Kidney glomerular epithelial cell (primary cell): ENCODE measurements around the gene ERC2.

ENCODE experiments used
- DNase-seq: peaks from one replicate; lab custom pipeline; 2025; lab: John Stamatoyannopoulos, UW

The ERC2 gene

DNA sequence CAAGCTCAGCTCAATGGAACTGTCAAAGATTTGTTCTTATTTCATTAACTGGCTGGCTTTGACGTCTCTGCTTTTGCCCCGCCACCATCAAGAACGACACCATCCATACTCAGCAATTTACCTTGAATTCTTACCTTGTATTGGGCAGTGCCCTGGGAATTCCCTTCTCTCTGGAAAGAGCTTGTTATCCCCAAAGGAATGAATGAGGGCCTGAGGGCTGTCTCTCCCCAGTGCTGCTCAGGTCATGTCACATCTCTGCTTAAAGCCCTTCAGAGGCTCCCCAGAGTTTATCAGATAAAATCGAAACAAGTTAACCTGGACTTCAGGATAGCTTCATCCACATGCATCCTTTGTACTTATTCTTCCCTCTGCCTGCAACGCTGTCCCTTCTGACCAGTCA, 975.3 kb downstream of the ERC2 start:
- no peak for DNase-seq

DNA sequence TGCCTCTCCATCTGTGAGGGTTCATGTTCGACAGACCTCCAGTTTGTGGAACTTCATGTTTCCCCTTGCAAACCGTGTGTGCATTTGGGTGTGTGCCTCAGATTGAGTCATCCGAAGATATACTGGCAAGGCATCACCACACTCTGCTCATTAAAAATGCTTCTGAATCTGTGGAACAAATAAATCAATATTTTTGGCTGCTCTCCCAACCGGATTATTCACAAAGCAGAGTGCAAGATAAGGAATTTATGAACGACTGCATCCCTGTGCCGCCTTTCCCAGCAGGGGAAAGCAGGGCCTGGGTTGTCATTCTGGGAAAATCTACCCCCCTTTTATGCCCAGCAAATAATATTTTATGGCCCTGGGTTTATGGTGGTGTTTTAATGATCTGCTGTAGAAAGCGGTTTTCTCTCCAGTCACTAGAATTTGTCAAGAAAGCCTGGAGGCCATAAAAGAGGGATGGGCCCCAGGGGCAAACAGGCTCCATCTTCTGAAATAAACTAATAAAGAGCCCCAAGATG, 976.9 kb downstream of the ERC2 start:
- no peak for DNase-seq

DNA sequence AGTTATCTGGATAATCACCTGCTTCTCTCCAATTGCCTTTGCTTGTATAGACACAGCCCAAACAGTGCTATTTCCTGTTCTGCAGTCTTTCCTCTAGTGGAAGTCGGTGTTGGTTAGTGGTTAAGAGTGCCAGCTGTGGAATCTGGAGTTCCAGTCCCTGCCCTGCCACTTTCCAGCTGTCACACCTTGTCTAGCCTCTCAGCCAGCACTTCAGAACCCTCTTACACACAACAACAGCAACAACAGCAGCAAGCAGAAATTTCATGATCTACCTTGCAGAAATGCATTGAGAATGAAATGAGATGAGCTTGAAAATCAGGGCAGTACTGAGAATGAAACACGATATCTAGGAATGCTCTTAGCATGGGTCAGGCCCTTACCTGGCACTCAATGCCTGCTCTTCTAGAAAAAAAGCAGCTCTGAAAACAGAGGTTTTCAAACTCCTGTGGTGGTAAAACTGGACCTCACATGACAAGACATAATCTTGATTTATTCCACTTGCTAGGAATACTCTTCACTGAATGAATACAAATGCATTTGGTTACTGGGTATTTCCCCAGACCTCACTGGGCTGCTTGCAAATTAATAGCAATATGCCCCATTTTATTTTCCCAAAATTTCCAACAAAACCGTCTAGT, 977.9 kb downstream of the ERC2 start:
- no peak for DNase-seq

DNA sequence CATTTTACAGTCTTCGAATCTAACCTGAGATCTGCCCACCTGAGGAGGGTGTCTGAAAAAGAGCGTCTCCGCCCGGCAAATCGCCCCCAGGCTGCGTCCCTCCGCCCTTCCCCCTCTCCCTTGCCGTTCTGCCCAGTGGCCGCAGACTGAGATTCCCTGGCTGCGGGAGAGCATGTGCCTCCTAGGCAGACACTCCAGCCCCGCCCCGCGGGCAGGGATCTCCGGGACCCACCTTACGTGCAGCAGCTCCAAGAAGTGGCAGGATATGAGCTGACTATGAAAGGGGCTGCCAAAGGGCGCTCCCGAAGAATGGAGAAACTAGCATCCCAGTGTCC, 978.5 kb downstream of the ERC2 start:
- DNase-seq = no peak

DNA sequence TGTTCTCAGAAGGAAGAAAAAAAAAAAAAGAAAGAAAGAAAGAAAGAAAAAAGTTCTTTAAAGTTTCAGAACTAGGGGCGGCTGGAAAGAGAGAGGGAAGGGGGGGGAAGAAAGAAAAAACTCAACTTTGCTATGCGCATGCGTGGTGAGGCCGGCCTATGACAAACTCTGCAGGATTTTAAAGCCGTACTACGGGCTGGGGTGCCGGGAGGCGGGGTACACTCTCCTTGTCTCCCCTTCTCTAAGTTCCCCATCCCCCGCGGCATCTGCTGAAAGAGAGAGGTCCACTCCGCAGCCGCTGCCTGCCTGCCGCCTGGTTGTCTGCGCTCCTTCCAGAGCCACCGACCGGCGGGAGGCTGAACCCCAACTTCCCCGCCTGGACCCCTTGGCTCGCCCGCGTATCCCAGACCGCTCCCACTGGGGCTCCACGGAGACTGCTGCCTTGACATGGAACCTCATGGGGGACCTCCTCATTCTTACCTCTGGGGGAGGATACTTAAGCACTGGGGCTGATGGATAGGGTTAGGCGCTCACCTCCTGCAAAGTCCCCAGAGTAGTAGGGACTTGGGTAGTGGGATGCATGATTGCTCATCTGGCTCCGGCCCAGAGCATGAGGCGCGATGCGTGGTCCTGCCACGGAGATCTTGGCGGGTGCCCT, 979.7 kb downstream of the ERC2 start:
- DNase-seq = peak; percentile 63

DNA sequence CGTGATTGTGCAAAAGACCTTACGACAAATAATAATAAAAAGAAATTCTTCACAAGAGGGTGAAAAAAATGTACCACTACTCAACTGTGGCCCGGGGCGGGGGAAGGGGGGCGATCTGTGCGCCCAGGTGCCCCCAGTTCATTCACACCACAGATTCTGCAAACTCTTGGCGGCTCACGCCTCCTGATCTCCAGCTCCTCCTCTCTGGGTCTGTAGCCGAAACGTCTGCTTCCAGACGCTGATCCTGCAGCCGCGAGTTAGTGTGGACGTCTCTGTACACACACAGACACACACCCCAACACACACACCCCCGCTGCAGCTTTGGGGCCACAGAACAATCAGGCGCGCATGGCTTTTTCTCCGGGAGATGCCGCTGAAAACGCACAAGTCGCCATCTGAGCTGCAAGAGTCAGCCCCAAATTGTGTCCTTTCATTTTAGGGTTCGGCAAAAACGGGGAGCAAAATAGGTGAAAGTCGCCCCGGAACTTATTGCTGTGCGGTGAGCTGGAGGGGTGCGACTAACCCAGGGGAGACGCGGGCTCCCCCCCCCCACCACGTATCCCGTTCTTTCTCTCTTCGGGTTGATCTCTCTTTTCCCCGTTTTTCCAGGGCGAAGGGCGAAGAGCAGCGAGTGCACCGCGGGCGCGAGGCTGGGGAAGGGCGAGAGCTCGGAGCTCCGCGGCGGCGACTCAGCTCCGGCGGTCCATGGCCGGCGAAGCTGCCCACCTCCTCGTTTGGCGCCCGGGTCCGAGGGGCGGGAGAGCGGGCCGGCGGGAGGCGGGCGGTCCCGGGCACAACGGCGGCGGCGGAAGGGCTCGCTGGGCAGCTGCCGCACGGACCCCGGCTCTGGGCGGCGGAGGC, 980.7 kb downstream of the ERC2 start:
- peak; percentile 42 for DNase-seq

DNA sequence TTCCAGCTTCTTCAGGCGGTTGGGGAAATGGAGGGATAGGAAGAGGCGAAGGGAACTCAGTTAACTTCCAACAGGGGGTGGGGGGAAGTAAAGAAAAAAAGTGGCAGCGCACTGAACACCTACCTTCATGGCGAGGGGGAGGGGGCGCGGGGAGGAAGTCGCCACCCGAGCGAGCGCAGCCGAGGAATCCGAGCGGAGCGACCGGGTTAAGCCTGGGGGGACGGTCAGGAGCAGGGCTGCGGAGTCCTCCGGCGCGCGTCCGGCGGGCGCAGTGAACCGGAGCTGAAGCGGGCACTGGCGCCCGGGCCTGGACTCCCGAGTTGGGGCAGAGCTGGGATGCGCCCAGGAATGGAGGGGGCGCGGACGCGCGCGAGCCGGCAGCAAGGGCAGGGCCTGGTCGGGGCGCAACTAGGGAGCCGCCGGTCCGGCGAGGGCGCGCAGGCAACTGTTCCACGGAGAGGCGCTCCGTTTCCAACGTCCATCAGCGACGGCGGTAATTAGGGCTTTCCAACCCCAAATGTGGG, 981.3 kb downstream of the ERC2 start, which contains the start of gene WNT5A:
Gene WNT5A, minus strand, starts transcription at position 450 of the 524 bp plus-strand sequence. Its CDS starts 321 bp downstream, at position 129.
- DNase-seq = peak; percentile 56

DNA sequence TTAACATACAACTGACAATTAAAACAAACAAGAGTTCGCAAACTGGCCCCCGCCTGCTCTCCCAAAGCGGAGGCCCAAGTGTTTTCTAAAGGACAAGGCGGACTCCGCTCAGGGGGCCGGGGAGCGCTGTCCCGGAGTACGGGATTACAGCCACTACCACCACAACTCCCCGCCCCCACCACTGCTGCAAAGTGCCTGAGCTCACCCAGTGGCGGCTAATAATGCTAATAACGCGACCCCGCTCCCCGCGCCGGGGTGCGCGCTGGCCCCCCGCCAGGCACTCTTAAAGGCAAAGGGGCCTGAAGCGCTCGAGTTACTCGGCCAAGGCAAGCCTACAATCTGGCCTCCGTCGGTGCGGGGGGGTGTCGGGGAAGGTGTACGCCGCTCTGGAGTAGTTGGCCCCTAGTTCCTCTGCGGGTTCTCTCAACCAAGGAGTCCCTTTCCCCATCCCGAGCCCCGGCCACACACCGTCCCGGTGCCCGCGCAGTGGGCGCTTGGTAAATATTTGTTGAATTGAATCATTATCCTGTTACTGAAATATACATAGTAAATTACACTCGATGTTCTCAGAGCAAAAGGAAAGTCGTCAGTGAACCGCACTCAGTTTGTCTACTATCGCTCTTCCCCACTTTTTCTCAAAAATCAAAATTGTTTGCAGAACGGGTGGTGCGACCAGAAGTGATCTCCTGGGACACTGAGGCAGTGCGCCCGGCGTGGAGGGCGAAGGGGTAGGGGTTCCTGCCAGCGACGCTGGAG, 982.0 kb downstream of the ERC2 start:
- peak; percentile 53 for DNase-seq

DNA sequence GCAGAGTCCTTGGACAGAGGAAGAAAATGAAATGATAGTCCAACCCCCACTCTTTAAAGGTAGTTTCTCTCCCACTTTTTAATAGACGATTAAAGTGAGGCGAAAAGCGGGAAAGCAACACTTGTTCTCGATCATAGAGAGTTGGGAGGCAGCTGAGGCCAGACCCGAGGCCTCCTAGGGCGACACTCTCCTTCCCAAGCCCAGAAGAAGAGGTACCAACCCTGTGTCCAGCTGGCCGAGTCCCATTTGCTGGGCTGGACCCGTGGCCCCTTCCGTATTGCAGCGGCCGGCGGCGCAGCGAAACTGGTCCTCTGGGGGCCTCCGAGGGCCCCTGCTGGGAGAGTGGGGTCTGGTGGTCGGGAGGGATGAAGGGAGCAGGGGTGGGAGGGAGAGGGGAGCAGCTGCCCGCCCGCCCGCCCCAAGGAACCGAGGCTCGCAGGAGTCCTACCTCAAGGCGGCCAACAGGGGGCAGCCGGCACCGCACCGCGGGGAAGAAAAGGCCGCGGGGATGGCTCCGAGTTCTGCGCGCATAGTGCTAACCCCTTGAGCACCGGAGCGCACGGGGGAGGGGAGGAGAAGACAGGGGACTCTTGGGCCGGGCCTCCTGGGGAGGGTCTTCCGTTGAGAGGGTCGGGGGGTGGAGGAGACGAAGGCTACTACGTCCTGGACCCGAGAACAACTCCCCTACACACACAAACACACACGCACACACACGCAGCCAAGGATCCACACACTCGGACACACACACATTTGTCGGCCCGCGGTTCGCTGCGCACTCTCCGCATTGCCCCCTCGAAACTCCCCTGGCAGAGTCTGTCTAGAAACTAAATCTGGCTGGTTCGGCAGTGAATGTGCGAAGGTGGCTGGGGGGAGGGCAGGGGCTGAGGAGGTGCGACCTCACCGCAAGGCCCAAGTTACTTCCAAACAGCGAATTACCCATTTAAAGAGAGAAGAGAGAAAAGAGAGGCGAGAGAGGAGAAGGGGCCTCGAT, 983.2 kb downstream of the ERC2 start:
- peak; percentile 80 for DNase-seq

DNA sequence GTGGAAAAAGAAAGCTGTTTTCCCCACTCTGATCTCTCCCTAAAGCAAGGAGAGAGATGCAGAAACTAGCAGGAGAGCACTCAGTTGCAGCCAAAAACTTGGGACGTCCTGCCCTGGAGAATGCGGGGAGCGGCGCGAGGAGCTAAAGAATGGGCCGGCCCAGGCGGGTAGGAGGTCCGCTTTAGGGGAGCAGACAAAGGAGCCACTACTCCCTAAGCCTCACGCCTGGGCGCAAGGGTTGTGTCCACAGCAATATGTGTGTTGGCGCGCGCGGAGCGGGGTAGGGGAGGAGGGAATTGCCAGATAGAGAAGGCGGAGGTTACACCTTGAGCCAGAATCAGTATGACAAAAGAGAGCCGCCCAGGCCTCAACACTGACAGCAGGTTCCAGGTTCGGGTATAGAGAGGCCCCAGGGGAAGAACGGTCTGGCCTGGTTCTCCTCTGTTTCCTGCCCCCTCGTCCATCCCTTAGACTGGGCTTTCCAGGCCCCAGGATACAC, 984.0 kb downstream of the ERC2 start:
- no peak for DNase-seq

DNA sequence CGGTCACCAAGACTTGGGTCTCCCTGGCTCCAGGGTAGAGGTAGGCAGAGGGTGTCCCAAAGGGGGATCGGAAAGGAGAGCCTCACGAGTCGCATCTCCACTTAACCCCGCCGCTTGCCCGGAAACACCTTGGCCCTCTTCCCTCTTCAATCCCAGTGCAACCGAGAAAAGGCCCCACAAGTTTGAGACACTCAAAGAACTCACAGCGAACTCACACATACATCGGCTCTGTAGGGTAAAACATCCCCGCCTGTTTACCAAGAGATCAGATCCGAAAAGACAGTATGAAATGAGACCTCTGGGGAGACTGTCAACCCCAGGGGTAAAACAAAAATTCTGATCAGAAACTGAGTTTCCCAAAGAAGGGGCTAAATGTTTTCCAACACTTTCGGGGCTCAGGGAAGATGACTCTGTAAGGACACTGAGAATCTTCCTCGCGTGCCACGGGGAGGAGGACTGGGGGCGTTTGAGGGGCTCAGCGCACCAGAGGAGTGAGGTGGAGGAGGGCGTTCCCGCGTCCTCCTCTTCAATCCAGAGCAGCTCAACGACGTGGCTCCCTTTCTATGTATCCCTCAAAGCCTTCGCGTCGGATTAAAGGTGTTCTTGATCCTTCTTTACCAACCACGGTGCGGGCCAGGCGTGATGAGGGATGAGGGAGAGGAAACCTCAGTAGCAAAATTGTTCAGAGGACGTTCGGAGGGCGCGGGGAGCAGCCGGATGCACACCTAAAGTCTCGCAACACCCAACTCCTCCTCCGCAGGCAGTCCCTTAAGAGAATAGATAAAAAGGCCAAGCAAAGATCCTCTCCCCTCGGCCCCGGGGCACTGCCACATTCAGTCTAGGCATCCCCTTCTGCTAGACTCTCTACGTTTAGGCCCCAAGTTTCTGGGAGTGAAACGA, 984.8 kb downstream of the ERC2 start:
- no peak for DNase-seq

DNA sequence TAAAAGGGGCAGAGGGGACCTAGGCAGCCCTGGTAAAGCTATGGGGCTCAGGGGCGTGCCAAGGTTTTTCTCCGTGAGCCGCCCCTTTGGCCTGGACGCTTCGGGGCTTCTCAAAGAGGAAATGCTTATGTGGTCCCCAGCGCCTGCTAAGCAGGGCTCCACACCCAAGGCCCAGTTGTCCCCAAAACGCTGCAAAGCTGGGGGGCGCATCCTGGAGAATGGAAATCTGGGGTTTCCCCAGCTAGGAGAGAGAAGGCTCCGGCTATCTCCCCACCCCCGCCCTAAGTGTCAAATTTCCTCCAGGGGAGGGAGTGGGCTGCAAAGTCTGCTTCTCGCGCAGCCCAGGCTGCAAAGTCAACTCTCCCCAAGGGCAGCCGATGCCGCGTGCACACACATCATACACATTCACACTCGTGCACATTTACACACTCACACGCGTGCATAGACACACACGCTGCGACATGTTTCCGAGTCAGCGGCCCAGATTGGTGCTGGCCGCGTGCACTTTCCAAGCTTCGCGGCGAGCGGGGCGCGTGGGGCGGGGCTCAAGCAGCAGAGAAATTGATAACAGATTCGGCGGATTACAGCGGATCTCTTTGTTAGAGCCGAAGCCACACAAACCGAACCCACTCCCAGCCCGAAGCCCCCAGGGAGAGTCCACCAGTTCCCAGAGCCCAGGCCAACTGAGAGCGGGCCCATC, 985.6 kb downstream of the ERC2 start:
- no peak for DNase-seq

DNA sequence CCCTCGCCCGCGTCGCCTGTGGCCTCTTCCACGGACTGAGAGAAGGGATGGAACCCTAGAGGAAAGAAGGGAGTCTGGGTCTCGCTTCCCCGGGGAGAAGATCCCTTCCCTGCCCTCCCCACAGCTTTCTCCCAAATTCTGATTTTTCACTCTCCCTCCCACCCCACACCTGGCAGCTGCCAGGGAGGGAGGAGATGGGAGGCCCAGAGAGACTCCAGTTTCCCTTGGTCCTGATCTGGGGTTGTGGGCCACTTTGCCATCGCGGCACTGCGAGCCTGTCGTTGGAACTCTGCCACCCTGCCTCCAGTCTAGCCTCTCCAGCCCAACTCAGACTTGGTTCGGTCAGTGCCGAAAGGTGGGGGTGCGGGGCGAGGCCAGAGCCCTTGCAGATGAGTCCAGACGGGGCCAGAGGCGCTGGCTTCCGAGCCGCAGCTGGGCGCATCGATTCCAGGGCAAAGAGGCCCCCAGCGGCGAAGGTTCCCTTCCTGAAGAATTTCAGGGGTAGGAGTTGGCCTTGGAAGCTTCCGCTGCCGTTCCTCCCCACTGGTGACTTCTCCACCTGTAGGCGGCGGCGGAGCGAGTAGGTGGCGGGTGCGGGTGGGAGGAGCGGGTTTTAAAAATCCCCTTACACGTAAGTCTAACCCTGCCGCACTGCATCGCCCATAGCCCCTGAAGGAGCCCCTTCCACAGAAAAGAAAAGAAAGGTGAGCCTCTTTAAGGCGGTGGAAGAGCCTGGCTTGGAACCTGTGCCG, 986.3 kb downstream of the ERC2 start:
- DNase-seq = peak; percentile 24

DNA sequence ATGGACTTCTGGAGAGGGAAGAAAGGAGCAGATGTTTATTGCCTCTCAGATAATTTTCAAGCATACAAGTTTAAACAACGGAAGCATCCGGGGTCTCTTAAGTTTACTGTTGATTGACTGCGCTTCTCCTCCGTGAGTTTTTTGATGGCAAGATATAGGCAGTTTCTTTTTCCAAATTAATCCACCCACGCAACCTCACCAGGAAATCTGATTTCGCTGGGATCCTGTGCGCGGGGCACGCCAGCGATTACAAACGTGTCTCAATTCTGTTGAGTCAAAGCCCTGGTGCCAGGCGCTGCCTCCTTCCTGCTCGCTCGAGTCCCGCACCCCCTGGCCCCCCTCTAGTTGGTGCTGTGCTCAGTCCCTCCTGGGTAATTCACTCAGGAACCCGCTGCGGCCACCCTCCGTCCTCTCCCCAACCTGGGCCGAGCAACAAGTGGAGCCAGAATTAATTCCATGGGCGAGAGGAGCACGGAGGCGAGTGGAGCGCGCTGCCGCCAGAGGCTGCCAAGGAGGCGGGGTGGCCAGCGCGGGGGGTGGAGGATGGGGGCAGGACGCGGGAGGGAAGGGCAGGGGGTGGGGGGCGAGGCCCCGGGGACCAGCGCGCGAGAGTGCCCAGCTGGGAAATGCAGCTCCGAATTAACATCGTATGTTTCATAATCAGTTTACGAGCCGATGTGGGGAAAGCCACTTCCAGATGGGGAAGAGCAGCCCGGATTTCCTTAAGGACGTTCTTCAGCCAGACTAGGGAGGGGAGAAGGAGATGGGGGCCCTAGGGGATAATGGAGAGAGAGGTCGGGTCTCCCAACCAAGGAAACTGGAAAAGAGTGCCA, 987.1 kb downstream of the ERC2 start:
- DNase-seq = no peak

DNA sequence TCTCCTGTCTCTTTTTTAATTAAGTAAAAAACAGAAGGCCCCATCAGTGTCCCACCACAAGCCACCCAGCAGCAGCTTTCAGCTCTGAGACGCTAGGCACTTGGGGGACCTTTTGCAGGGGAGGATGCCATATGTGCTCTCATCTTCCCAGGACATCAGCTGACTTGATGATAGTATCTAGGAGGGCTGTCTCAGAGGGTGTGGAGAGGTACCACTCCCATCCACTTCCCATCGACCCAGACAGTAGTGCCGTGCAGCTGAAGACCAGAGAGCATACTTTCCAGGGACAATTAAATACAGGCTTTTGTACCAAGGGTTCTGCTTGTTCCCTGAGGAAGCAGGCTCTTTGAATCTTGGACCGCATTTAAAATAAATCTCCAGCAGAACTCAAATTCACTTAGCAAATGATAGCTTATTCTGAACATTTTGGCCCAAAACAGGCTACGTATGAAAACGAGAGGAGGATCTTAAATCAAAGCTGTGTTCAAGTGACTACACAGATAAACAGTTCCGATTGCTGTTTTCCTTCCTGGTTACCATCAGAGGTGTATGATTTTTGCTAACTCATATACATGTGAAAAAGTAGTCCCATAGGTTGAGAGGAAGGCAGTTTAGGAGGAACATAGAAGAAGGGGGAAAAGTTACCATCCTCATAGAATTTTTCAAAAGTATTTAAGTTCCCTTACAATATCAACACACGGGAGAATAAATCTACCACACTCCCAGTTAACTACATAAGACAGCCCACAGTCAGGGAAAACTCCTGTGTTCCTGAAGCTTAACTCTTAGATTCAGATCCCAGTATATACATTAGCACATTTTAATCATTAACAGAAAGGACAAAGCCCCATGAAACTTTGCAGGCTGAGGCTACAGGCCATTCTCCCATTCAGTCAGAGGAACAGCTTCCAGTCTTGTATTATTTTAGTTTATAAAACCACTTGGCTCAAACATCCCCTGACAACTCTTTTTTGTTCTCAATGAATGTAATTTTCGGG, 990.7 kb downstream of the ERC2 start:
- DNase-seq = no peak

DNA sequence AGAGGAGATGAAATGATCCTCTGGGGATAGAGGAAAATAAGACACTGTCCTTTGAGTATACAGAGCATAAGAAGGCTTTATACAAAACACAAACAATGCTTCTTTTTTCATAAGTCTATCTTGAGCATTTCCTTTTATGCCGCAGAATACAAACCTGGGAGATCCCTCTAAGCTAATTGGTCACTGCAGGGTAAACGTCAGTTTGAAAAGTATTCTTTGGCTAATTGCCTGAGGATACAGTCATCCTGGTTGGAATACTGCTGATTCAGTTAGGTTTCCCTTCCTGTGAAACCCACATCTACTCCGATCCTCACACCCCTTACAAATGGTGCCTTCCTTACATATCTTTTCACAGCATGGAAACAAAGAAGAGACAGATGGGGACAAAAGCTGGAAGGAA, 991.8 kb downstream of the ERC2 start:
- DNase-seq = peak; percentile 81
